ENCODE results near the gene WNT3. TPM values are rescaled to one million over a fixed set of nuclear protein-coding genes. Genes with fewer than 3 reads are reported as not detected.
A peak's percentile ranks its signal among the peaks of the same experiment; 100 is the strongest.

The WNT3 gene
- total RNA-seq, 1 experiment from 2014 or later, result 5.5 TPM

DNA sequence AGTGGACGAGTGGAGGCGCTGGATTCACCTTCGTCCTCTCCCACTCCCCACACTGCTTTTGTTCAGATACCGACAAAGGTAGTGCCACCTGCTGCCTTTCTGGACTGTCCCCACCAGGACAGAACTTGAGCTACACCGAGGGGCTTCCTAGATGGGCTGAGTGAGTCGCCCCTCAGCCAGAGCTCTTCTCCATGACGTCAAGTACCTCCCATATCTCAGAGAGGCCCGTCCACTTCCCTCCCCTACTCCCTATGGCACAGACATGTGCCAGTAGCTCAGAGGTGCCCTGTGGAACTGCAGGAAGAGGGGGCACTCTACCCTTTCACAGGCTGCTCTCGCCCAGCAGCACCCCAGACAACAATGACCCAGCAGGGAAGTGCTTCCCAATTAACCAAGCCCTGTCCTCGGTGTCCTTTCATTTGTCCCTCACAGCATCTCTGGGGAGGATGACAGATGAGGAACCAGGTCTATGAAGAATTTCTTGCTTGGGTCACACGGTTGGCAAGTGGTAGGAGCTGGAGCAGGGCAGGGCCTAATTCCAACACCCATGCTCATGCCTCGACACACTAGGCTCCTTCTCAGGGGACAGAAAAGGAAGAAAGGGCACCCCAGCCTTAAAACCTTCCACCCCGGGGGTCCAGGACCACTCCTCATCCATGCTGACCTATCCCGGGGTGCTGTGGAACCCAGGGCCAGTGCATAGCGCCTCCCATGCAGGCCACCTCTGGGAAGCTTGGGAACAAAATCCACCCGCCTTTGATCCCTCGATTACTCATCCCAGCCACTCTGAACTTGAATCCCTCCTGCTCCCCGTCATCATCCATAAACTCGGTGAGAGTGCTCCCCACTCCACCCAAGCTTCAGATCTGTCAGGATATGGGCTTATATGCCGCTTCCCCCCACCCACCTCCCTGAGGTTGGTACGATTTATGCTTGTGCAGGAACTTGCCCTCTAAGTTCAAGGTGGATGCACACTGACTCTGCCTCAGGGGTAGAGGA, 51.7 kb downstream of the WNT3 start:
- no peak for DNase-seq (ENCODE audit: low read depth, low spot score)
- intact Hi-C loops (cut with micrococcal nuclease), result no loop called here

More for the DNA sequence above, 51.7 kb downstream of the WNT3 start:
- no peak overlapping the region for H3K4me3 ChIP-seq (replicated peaks in 1 of 2; ENCODE audit: low read depth in 1 of 2, low read length in 2 of 2)
- TF ChIP-seq POLR2AphosphoS5 (IDR thresholded peaks at IDR 0.05; ENCODE audit: low read depth, low read length) (no peak), CEBPB (IDR thresholded peaks at IDR 0.05; ENCODE audit: low read depth) (no peak), EZH2phosphoT487 (IDR thresholded peaks at IDR 0.05; ENCODE audit: borderline replicate concordance) (no peak), EGR1 (IDR thresholded peaks at IDR 0.05; ENCODE audit: low read depth) (no peak), FOSL1 (IDR thresholded peaks at IDR 0.05; ENCODE audit: low read depth) (peak; percentile 46), ZFX (IDR thresholded peaks at IDR 0.05) (no peak), YY1 (IDR thresholded peaks at IDR 0.05; ENCODE audit: extremely low read depth, insufficient replicate concordance, low read depth, low read length) (no peak), SP1 (IDR thresholded peaks at IDR 0.05; ENCODE audit: low read depth) (no peak), TCF7L2 (IDR thresholded peaks at IDR 0.05; ENCODE audit: borderline replicate concordance, extremely low read depth, insufficient read depth, insufficient read length) (peak; percentile 67)
- TF ChIP-seq, protein P1, sequence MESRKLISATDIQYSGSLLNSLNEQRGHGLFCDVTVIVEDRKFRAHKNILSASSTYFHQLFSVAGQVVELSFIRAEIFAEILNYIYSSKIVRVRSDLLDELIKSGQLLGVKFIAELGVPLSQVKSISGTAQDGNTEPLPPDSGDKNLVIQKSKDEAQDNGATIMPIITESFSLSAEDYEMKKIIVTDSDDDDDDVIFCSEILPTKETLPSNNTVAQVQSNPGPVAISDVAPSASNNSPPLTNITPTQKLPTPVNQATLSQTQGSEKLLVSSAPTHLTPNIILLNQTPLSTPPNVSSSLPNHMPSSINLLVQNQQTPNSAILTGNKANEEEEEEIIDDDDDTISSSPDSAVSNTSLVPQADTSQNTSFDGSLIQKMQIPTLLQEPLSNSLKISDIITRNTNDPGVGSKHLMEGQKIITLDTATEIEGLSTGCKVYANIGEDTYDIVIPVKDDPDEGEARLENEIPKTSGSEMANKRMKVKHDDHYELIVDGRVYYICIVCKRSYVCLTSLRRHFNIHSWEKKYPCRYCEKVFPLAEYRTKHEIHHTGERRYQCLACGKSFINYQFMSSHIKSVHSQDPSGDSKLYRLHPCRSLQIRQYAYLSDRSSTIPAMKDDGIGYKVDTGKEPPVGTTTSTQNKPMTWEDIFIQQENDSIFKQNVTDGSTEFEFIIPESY (IDR thresholded peaks at IDR 0.05; ENCODE audit: extremely low read depth, insufficient replicate concordance, low read length), result no peak
- TF ChIP-seq, protein P2, sequence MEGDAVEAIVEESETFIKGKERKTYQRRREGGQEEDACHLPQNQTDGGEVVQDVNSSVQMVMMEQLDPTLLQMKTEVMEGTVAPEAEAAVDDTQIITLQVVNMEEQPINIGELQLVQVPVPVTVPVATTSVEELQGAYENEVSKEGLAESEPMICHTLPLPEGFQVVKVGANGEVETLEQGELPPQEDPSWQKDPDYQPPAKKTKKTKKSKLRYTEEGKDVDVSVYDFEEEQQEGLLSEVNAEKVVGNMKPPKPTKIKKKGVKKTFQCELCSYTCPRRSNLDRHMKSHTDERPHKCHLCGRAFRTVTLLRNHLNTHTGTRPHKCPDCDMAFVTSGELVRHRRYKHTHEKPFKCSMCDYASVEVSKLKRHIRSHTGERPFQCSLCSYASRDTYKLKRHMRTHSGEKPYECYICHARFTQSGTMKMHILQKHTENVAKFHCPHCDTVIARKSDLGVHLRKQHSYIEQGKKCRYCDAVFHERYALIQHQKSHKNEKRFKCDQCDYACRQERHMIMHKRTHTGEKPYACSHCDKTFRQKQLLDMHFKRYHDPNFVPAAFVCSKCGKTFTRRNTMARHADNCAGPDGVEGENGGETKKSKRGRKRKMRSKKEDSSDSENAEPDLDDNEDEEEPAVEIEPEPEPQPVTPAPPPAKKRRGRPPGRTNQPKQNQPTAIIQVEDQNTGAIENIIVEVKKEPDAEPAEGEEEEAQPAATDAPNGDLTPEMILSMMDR (IDR thresholded peaks at IDR 0.05 in 2 of 3, conservative IDR thresholded peaks at IDR 0.05 in 1 of 3; ENCODE audit: borderline replicate concordance in 1 of 3, insufficient read depth in 1 of 3, low read depth in 2 of 3, low read length in 2 of 3), result peak in 1 of 3 experiments; percentile 5; a peak in 1 of 6 replicates
- CTCF ChIA-PET, result interaction anchor here (0.8 to 2.0 kb wide), 2 partner anchors 14 to 69 kb away, joined by 3 to 4 read pairs; no protein-coding TSS in a partner anchor
- no peaks in the 10 kb centered on the region for H3K9me2 ChIP-seq (ENCODE audit: insufficient read depth)
- RAD21 ChIA-PET (ENCODE audit: low non-redundant PET in 1 of 2, low total read pairs in 2 of 2, uncharacterized antibody in 2 of 2, unreplicated experiment in 2 of 2), result no interaction called here
- no peaks in the 10 kb centered on the region for H3K27me3 ChIP-seq (ENCODE audit: insufficient read depth, low read length)
- peak overlapping the region; percentile 57 for H3K4me2 ChIP-seq (ENCODE audit: low read length)
- no peak overlapping the region for H3K9ac ChIP-seq (ENCODE audit: low read length)
- no peak overlapping the region for H3K27ac ChIP-seq (ENCODE audit: low read depth, low read length)
- H3K79me2 ChIP-seq (ENCODE audit: insufficient read depth, low read length), result no peaks in the 10 kb centered on the region
- POLR2A ChIA-PET, result no interaction called here
- H3K9me3 ChIP-seq (ENCODE audit: control insufficient read depth in 1 of 2, insufficient read depth in 1 of 2, low read depth in 1 of 2, low read length in 2 of 2), result no peaks in the 10 kb centered on the region
- no TSS peak for BruUV-seq (replicated peaks)
- no peak for ATAC-seq
- H3K4me1 ChIP-seq (ENCODE audit: control insufficient read depth in 1 of 2, insufficient read depth in 2 of 2, low read length in 2 of 2), result peaks cover 39 to 79% of the 10 kb centered on the region in 2 experiments
- no peaks in the 10 kb centered on the region for H3K36me3 ChIP-seq (ENCODE audit: control insufficient read depth in 1 of 2, insufficient read depth in 2 of 2, low read length in 2 of 2)
- H2AFZ ChIP-seq (ENCODE audit: low read depth, low read length, poor library complexity, severe bottlenecking), result no peak overlapping the region
- H4K20me1 ChIP-seq (ENCODE audit: insufficient read depth), result no peaks in the 10 kb centered on the region

Measured in HCT116 (cell line).